NCI-H2227 treated with DMSO at 0.1 percent for 48 hours (cell line): Measurements from ENCODE around the gene GMDS.

Source experiments
- DNase-seq: peaks from one replicate; lab custom pipeline; 2025; lab: John Stamatoyannopoulos, UW

Gene GMDS

GRCh38 chr6:2245103-2245876 is at the start of gene GMDS:
GMDS (minus strand) TSS chr6:2245605.
- DNase-seq = peak; percentile 84

- DNase-seq = no peak
Measured at GRCh38 chr6:2285510-2285909, 40.1 kb upstream of the GMDS start.

- DNase-seq = no peak
Measured at GRCh38 chr6:2275892-2276242, 30.5 kb upstream of the GMDS start.

GRCh38 chr6:2274981-2275891 is 29.8 kb upstream of the GMDS start:
- no peak for DNase-seq

- DNase-seq = no peak
Measured at GRCh38 chr6:2272696-2273095, 27.3 kb upstream of the GMDS start.

GRCh38 chr6:2270054-2270453 is 24.6 kb upstream of the GMDS start:
- no peak for DNase-seq

GRCh38 chr6:2266841-2267240 is 21.4 kb upstream of the GMDS start:
- no peak for DNase-seq

- no peak for DNase-seq
Measured at GRCh38 chr6:2266031-2266795, 20.8 kb upstream of the GMDS start.

GRCh38 chr6:2264932-2265331 is 19.5 kb upstream of the GMDS start:
- no peak for DNase-seq

DNA sequence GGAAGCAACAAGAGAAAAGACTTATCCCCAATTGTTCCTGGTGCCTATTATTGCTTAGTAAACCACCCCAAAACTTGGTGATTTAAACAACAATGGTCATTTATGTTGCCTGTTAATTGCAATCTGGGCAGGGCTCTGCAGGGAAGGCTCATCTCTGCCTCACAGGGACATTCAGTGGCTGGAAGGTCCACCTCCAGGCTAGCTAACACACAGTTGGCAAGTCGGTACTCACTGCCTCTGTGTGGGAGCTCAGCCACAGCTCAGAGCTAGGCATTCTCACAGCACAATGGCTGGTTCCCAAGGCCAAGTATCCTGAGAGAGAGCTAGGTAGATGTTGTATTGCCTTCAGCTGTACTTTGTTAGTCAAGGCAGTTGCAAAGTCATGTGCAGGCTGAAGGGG is 18.5 kb upstream of the GMDS start:
- DNase-seq = no peak

DNA sequence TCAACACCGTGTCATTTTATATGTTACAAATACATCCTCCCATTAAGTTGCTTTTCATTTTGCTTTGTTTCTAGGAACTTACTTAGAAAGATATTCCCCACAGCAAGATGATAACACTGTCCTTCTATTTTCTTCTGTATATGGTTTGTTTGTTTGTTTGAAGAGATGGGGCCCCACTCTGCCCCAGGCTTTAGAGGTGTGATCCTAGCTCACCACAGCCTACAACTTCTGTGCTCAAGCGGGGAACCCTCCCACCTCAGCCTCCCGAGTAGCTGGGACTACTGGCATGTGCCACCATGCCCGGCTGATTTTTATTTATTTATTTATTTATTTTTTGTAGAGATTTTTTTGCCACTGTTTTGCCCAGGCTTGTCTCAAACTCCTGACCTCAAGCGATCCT is 14.2 kb upstream of the GMDS start:
- no peak for DNase-seq

GRCh38 chr6:2259002-2259494 is 13.6 kb upstream of the GMDS start:
- no peak for DNase-seq

DNA sequence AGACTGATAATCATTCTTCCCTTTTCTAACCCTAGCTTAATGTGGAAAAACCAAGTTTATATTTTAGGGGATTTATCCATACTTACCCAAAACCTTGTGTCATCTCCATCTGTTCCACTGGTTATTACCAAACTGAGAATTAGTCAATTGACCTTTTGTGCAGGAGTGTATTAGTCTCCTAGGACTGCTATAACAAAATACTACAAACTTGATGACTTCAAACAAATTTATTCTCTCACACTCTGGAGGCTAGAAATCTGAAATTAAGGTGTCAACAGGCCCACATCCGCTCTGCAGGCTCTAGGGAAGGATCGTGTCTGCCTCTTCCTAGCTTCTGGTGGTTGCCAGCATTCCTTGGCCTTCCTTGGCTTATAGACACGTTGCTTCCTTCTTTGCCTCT is 12.7 kb upstream of the GMDS start:
- DNase-seq = no peak

- DNase-seq = no peak
Measured at GRCh38 chr6:2257363-2257762, 12.0 kb upstream of the GMDS start.

GRCh38 chr6:2254747-2255146 is 9.3 kb upstream of the GMDS start:
- no peak for DNase-seq

DNA sequence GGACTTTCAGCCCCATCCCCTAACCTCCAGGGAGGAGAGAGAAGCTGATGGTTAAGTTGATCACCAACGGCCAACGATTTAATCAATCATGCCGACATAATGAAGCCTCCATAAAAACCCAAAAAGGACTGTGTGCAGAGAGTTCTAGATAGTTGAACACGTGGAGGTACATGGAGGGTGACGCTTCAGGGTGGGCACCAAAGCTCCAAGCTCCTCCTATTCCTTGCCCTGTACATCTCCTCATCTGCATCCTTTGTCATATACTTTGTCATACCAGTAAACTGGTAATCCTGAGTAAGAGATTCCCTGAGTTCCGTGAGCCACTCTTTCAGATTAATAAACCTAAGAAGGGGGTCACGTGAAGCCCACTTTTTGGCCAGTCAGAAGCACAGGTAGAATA is 3.7 kb upstream of the GMDS start:
- DNase-seq = no peak

- no peak for DNase-seq
Measured at GRCh38 chr6:2247664-2248063, 2.3 kb upstream of the GMDS start.

DNA sequence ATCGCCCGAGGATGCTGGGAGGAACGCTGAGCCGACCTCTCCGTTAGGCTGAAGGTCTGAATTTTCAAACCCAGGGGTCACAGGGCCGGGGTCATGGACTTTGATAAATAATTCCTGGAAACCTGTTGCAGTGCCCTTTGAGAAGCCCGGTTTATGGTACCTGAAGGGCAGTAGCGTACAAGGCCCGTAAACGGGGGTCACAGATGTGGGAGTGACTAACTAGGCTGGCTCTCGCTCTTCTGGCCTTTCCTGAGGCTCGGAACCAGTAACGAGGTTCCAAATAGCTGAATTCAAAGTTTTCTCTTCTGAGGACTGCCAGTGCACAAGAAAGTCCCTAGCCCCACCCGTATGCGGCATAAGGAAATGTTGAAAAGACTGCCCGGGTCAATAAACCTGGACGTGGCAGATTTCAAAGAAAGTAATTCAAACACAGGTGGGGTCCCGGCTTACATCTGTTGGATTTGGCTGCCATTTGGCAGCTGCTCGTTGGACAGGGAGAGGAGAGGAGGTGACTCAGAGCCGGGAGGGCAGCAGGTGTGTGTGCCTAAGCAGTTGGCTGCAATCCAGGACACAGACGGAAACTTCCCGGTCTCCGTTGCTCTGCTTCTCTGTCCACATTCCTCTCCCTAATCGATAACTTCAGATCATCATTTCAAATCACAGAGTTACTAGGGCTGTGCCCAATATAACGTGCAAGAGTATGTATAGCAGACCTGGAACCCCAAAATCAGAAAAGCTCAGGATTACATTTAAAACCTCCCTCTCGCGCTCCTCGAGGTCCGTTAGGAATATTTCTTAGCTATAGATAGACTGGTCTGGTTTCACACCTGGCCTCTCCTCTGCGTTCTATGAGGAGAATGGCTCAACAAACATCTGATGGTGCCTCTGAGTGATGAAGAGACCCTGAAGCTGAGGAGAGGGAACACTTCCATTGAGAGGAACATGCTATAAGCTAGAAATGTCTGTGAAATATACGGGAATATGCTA is 765 bp upstream of the GMDS start:
- DNase-seq = peak; percentile 18

DNA sequence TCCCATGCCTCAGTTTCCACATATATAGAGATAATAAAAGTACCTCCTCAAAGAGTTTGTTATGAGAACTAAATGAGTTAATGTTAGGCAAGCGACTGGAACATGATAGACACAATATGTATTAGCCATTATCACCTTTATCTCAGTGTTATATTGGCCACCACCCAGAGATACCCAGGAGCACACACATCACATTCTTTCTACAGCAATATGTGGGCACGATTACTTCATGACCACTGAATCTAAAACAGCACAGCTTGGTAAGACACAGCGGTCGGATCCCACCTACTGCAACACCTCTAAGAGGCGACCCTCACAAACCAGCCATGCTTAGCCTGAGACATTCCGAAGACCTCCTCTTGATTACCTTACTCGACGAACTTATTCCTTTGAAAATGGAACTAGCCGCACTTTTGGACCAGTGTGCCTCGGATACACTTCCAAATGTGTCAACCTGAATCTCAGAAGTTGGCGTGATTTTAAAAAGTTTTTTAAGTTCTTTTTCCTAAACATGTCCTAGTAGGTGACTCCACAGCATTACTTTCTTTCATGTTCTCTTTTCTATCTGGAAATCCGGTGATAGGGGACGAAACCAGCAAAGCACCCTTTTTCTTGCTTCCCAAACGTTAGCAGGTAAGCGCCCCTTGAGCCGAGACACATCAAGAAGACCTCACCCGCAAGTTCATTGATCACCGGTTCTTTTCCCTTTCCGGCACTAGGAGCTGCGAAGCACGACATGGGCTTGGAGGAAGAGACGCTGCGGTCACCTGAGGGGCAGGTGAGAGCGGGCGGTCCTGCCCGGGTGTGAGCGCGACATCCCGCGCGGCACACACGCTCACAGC is 923 bp downstream of the GMDS start:
- no peak for DNase-seq

- no peak for DNase-seq
Measured at GRCh38 chr6:2242311-2242710, 3.1 kb downstream of the GMDS start.
